ENCODE measurements around the gene CDK14.
A peak's percentile ranks its signal among the peaks of the same experiment; 100 is the strongest.
"Not testable (repeated sequence)": the region's sequence is repeated elsewhere in the genome, so short reads cannot be mapped to it uniquely, and the experiment has no call there.

CDK14 gene

DNA sequence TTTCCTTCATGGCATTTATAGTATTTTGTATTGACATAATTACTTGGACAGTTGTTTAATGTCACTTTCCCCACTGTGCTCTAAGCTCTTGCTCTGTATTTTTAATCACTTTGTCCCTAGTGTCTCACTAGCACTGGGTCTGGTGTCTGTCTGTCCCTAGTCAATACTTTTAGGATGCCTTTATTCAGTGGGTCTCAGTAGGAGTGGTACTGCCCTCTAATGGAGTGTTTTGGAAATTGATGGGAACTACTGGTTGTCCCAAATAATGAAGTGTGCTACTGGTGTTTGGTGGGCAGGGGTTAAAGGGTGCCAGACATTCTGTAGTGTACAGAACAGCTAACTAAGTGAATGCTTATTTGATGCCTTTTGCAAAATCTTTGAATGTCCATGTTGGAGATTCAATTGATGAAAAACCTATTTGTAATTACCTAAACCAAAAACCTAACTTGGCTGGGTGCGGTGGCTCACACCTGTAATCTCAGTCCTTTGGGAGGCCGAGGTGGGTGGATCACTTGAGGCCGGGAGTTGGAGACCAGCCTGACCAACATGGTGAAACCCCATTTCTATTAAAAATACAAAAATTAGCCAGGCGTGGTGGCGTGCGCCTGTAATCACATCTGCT lies 33.3 kb downstream of the CDK14 start:
- DNase-seq = peak in 2 of 51 donors; percentile 2 to 13

DNA sequence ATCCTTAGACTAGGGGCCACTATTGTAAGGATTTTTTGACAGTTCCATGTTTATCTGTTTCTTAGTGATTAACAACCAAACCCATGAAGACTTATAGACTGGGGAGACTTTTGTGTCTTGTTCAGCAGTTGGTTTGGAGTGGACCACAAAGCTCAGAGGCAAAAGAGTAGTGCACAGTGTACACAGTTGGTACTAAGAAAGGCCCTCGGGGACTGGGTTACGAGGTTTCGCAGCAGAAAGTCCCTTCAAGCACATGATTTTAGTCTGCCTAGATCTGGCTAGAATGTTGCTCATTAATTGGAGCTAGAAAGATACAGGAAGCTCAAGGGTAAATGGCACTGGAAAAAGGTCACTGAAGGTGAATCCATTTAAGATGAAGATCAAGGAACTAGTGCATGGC lies 35.4 kb downstream of the CDK14 start:
- DNase-seq = no peak

DNA sequence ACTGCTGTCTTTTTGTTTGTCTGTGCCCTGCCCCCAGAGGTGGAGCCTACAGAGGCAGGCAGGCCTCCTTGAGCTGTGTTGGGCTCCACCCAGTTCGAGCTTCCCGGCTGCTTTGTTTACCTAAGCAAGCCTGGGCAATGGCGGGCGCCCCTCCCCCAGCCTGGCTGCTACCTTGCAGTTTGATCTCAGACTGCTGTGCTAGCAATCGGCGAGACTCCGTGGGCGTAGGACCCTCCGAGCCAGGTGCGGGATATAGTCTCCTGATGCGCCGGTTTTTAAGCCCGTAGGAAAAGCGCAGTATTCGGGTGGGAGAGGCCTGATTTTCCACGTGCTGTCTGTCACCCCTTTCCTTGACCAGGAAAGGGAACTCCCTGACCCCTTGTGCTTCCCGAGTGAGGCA lies 43.6 kb downstream of the CDK14 start:
- not testable (repeated sequence) for DNase-seq

DNA sequence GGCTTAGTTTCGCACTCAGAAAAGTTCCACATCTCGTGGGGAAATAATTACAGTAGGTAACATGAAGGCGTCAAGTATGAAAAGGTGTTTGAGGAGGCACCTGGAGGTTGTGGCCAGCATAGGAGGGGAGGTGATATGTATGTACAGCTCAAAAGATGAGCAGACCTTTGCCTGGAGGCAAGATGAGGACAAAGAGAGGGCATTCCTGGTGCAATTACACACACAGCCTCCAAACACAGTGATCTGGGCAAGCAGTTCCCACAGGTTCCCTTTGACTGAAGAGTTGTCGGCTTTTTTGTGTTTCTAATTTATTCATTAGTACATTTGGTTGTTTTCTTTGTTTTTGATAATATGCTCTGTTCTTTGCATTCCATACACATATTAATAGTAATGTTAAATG lies 46.9 kb downstream of the CDK14 start:
- no peak for DNase-seq

DNA sequence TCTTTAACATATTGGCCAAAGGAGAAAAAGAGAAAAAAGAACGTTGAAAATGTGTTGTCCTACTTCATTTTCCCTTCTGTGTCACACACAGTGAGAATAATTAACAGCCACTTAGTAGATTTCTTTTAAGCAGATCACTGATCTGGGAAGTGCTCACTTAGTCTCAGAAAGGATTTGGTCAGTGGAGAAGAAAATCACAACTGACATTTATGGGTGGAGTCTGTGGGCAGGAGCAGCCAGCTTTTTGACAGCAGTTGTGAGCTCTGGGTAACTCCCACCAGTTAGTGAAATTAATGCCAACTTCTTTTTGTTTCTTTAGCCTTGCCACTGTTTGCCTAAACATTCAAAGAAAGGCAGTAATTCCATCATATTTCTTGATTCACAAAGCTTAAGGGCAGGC lies 49.7 kb downstream of the CDK14 start:
- DNase-seq = no peak

DNA sequence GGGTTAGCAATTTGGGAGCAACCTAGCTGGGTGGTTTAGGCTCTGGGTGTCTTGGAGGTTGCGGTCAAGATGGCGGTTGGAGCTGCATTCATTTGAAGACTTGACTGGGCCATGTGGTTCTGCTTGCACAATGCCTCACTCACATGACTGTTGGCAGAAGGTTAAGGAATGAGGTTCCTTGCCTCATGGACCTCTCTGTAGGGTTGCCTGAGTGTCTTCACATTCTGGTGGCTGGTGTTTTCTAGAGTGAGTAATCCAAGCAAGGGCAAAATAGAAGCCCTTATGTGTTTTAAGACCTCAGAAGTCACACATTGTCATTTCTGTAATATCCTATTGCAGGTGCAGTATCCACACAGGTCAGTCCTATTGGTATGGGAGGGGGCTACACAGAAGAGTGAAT lies 52.0 kb downstream of the CDK14 start:
- no peak for DNase-seq

DNA sequence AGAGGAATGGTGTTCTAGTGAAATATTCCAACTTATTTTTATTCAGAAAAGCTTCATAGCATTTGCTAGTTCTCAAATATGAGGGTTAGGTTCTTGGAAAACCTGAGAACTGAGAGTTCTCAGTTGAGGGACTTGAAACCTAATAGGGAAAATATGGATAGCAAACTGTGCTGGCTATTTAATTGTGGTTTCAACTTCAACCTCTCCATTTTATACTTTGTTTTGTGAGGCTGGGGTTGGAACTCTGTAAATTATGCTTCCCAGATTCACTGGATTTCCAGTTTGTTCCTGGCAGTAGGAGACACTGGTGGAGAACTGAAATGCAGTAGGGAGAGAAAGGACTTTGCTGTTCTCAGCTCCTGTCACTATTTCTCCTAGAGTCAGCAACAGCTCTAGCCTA lies 52.7 kb downstream of the CDK14 start:
- no peak for DNase-seq

DNA sequence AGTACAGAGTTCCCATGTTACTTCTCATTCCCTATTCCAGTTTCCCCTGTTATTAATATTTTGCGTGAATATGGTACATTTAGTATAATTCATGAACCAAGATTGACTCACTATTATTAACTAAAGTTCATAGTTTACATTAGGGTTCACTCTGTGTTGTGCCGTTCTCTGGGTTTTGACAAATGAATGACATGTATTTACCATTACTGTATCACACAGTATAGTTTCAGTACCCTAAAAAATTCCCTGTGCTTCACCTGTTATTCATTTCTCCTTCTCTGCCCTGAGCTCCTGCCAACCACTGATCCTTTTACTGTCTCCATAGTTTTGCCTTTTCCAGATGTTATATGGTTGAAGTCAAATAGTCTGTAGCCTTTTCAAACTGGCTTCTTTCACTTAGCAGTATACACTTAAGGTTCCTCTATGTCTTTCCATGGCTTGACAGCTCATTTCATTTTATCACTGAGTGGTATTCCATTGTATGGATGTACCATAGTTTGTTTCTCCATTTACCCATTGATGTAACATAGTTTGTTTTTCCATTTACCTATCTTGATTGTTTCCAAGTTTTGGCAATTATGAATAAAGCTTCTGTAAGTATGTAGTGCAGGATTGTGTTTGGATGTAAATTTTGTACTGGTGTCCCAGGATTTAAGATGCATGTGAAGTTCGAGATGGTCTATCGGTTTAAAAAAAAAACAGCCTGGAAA lies 58.8 kb downstream of the CDK14 start:
- DNase-seq = no peak

DNA sequence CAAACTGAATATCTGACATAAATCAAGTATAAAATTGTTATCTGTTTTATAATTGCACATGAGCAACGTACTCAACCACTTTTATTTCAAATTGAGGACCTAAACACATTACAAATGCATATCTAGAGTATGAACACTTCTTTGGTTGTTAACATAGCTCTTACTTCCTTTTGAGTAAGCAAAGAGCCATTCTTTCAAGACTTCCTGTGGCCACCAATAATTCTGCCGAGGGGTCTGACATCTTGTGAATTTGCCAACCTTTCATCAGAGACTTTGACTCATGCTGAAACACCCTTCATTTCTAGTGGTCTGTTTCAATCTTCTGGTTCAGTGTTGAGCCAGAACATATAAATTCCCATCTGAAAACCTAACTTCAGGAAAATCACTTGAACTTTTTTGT lies 59.4 kb downstream of the CDK14 start:
- DNase-seq = no peak

DNA sequence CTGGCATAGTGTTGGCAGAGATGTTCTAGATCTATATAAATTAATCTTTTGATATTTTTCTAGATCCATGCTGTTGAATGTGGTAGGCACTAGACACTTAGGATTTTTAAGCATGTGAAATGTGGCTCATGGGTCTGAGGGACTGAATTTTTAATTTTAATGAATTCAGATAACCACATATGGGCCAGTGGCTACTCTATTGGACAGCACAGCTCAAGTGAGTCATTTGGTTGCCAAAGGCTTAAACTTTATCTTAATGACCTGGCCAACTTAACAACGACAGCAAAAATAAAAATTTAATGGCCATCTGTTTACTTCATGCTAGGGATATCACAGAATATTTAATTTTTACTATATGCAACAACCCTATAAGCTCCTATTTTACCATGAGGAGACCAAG lies 61.4 kb downstream of the CDK14 start:
- DNase-seq = no peak

DNA sequence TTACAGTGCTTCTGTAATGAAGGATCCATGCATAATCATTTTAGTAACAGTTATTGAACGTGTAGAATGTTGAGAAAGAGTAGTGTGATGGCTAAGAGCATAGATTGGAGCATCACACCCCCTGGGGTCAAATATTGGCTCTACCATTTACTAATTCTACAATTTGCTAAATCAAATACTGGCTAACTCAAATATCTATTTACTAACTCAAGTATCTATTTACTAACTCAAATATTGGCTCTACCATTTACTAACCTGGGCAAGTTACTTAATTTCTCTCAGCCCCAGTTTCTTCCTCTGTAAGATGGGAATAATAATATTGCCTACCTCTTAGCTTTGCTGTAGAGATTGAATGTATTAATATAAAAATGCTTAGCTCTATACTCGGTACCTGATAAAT lies 64.0 kb downstream of the CDK14 start:
- no peak for DNase-seq

DNA sequence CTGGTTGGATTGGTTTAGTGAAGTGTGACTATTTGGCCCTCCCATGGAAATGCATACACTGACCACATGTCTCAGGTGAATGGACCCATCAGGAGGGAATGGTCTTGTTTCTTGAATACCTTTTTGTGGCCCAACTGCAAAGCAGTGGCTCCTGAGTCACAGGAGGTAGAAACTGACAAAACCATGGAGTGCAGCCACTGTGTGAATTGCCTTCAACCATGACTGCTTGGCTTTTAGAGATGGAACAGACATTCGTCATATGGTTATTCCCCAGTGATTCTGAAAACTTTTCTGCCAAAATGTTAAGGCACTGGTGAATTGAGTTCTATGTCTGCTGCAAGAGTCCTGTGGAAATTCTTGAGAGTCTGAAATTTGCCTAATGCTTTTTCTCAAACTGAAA lies 64.7 kb downstream of the CDK14 start:
- DNase-seq = no peak

DNA sequence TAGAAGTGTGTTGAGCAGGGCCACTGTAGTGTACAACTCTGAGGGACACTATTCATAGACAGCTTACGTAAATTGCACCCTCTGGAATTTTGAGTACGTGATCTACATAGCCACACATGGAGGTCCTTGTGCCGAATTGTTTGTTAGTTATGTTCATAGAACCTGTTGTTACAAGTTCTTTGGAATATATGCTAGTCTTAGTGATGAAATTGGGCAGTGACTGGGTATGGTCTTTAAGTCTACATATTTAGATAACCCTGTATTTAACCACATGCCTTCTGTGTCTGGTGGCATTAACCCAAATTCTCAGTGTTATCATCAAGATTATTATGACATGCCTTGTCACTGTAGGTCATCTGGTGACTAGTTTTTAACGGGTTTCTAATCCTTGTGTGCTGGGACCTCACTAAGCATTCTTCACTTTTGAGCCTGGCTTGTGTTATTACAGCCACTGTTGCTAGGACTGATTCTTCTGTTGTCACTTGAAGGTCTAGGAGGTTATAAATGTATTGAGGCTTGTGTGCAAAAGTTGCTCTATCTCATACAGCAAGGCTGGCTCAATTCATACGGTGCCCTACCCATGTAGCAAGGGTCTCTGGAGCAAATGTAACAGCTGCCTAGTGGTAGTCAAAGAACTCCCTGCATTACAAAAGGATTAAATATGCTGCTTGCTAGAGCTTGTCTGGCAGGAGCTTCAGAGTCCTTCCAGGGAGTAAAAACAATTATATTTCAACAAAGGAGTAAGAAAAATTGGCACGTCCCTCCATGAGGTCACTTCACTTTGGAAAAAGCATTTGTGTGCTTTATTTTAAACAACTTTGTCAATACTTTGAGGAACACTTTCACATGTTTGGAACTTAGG lies 65.4 kb downstream of the CDK14 start:
- no peak for DNase-seq

DNA sequence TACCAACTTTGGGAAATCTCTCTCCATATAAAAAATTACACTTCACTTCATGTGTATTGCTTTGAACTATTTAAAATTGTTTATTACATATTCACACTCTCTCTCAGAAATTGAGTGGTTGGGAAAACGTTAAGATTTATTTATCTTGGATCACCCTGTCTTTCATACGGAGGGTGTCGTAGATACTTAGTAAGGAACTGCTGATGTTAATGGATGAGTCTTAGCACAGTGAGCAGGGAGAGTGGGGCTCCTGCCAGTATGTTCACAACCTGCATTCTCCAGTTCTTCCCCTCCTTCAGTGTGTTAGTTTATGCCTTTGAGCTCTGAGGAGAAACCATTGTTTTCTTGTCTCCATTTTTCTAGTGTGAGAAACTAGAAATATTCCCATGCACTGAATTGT lies 67.1 kb downstream of the CDK14 start:
- no peak for DNase-seq

DNA sequence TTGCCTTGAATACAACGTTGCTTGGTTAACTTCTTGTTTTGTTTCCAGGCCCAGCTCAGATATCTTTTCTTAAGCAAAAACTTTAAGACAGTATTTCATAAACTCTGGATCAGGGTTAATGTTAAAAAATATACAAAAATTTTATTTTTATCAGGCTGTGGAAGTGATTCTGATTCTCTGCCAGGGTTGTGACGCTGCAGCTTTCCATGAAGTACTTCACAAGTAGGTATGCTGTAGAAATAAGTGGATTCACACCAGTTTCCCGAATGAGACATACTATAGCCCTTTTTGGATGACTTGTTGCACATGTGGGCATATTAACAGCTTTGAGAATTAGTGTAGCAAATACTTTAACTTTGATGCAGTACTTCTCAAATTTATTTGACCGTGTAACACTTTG lies 70.1 kb downstream of the CDK14 start:
- no peak for DNase-seq

DNA sequence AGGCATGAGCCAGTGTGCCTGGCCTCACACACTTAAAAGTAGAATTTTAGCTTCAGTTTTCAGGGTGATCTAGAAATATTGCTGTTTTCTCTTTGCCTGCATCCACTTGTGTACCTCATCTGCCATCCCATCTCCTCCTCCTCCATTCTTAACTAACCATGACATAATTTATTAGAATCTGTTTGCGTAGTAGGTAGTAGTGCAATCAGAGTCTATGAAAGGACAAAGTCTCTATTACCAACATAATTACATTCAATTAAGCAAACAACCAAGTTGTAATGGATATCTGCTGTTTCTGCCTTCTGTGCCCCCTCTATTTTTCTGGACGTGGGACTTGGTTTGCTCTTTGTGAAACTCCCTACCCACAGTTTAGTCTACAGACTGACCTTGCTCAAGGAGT lies 72.9 kb downstream of the CDK14 start:
- DNase-seq = no peak

DNA sequence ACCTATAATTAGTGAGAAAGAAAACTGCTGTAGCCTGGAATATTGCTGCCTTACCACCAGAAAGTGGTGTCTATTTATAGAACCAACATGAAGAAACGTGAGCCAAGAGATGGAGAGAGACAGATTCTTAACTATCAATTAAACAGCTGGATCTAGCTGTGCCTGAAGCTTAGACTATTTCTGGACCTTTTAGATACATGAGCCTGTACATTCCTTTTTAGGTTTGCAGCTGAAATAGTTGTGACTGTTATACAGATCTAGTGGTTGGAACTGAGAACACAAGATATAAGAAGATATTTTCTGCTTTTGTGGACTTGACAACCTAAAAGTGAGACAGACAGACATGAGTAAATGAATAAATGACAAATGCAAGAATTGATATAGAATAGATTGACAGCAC lies 73.4 kb downstream of the CDK14 start:
- DNase-seq = no peak

DNA sequence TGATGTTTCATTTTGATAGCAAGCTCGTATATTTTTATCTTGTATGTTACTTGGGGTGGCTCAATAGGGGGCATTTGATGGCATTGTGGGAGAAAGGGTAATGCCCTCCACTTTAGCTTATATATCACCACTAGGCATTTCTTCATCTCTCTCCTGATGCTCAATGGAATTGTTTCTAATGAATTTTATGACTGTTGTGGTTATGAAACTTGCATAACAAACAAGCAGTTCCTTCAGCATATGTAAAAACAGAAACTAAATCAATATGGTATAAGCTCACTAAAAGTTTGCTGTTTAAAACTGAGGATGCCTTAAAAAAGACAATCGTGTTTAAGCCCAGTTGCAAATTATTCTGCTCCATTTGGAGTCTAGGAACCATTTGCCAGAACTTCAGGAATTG lies 75.5 kb downstream of the CDK14 start:
- no peak for DNase-seq

DNA sequence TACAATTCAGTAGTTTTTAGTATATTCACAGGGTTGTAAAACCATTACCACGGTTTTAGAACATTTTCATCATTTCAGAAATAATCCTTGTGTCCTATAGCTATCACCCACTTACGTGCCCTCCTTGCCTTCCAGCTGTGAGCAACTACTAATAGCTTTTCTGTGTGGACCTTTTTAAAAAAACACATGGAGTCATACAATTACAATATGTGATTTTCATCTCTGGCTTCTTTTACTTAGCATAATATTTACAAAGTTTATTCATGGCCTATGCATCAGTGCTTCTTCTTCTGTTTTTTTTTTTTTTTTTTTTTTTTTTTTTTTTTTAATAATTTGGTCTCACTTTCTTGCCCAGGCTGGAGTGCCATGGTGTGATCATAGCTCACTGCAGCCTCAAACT lies 76.1 kb downstream of the CDK14 start:
- DNase-seq = no peak

DNA sequence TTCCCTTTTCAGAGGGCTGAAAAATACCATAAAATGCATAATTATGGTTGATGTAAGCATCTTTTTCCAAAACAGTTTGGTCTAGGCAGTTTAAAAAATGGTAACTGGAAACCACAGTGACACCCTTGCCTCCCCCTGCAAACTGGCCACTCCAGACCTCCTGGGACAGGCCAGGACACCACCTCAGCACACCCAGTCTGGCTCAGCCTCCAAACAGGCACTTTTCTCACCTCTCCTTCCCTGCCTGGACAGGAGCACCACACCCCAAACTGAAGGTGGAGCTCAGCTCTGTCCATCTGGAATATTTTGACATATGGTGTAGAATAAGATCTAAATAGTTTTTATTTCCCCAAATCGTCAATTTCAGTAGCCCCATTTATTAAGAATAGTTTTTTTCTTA lies 78.5 kb downstream of the CDK14 start:
- DNase-seq = no peak

DNA sequence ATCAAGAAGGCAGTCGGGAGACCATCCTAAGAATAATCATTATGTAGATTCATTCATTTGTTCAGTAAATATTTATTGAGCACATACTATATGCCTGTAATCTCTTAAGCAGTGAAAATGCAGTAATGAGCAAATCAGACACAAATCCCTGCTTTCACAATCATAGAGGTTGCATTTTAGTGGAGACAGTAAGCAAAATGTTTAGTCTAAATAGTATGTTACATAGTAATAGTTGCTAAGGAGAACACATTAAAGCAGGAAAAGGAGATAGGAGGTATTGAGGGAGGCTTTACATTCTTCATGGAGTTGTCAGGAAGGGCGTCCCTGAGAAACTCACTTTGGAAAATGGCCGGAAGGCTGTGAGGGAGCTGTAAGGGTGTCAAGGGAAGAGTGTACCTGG lies 79.9 kb downstream of the CDK14 start:
- no peak for DNase-seq

DNA sequence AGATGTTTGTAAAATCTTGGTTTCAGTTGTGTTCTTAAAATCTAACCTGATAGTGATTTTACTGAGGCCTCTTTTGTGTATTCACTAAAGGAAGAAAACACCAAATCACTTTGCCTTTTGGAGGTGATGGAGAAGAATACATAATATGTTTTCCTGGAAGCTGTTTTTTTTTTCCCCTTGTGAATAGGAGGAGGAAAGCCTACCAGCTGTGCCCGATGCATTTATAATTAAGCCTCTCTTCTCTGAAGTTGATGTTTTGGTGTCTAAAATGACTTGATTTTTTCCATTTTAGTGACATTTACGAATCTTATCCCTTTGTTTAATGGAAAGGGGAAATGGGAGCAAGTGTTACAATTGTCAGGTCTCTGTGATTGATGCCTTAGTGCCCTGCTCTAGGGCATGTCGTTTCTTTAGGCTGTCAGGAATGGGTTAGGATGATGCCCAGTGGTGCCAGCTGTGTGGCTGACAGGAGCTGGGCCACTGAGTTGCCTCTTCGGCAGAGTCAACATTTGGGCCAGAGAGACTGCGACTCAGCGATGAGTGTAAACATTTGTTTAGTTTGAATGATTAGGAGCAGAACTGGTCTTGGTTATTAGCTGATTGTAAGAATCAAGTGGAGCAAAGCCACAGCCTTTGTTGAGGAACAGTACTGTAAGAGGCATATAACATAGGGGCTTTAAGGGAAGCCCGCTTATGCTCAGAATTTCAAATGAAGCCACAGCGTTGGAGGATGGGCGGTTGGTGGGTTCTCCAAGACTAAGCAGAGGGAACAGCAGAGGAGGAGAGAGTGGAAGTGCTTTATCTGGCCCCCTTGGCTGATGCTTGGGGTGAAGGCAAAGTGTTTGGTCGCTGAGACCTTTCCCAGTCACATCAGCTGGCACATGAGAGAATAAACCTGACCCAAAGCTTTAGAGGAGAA lies 81.6 kb downstream of the CDK14 start:
- no peak for DNase-seq
